H1 (cell line): Measurements from ENCODE around the gene DOK3.

Experiments used
- CREB1 ChIP-seq: IDR thresholded peaks from 2 replicates; pipeline ENCODE4 v1.6.1; 2012; ENCODE audit warnings: inconsistent platforms
- EZH2 ChIP-seq: fragments of 200-600 bp; sonication (generic); IDR thresholded peaks from 2 replicates; pipeline ENCODE4 v1.7.1; 2012; ENCODE audit warnings: low read depth, mild to moderate bottlenecking, moderate library complexity, low read length, inconsistent platforms; ENCODE audit not compliant: severe bottlenecking
- GABPA ChIP-seq: IDR thresholded peaks from 2 replicates; pipeline ENCODE4 v1.6.1; 2011; ENCODE audit warnings: mild to moderate bottlenecking, low read length, moderate library complexity, borderline replicate concordance; ENCODE audit not compliant: insufficient read depth
- MAFK ChIP-seq: IDR thresholded peaks from 2 replicates; pipeline ENCODE4 v1.6.1; 2012; ENCODE audit warnings: low read depth, mild to moderate bottlenecking, improper control_type of control experiment, low read length
- POLR2A ChIP-seq, 2 experiments: IDR thresholded peaks; 1 replicate in 1 of 2; 2 replicates in 1 of 2; pipeline ENCODE4 v1.6.1; 2011; ENCODE audit warnings: low read depth in 2 of 2, low read length in 2 of 2, mild to moderate bottlenecking in 2 of 2; ENCODE audit errors: control extremely low read depth in 1 of 2
- POLR2AphosphoS5 ChIP-seq: IDR thresholded peaks from 2 replicates; pipeline ENCODE4 v1.6.1; 2011; ENCODE audit warnings: low read depth, low read length
- RBBP5 ChIP-seq: IDR thresholded peaks from 2 replicates; pipeline ENCODE4 v1.7.1; 2012; ENCODE audit warnings: low read depth, mild to moderate bottlenecking, inconsistent platforms, low read length, moderate library complexity, borderline replicate concordance
- TAF1 ChIP-seq: IDR thresholded peaks from 2 replicates; pipeline ENCODE4 v1.6.1; 2011; ENCODE audit warnings: mild to moderate bottlenecking, low read depth, low read length
- TBP ChIP-seq: IDR thresholded peaks from 2 replicates; pipeline ENCODE4 v1.6.1; 2011; ENCODE audit warnings: low read depth, low read length, improper control_type of control experiment
- YY1 ChIP-seq: IDR thresholded peaks from 2 replicates; pipeline ENCODE4 v1.6.1; 2011; ENCODE audit warnings: low read depth, mild to moderate bottlenecking, low read length
- TF ChIP-seq, protein P1 (sequence below), 3 experiments: IDR thresholded peaks; 1 replicate in 2 of 3; 2 replicates in 1 of 3; pipeline versions ENCODE4 v1.5.1 to v1.6.1; 2011; ENCODE audit warnings: low read length in 3 of 3, mild to moderate bottlenecking in 3 of 3, inconsistent platforms in 2 of 3, low read depth in 1 of 3, moderate library complexity in 1 of 3; ENCODE audit not compliant: insufficient read depth in 1 of 3; ENCODE audit errors: control extremely low read depth in 1 of 3
- TF ChIP-seq, protein P2 (sequence below): IDR thresholded peaks from 2 replicates; pipeline ENCODE4 v1.6.1; 2012; ENCODE audit warnings: inconsistent platforms

DNA sequence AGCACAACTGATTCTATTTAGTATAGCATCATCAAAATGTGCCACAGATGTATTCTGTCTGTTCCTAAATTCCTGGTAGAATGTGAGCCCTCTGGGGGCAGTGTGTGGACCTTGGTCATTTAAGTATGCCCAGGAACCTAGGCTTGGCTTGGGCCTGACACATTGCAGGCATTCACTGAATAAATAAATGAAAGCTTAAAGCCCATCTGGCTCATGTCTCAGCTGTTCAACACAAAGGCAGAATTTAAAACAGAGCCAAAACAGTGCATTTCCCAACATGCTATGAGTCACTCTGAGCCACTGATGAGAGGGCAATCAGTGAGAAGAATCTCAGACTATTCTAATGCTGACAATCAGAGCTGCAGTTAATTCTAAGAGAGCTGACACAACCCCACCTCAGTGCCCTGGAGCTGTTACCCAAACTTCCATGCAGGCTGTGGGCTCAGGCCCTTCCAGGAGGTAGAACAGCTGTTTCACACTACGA lies 36.7 kb upstream of the DOK3 start:
- TF ChIP-seq POLR2AphosphoS5 (no peak), YY1 (no peak), EZH2 (no peak), POLR2A (IDR thresholded peaks at IDR 0.05; ENCODE audit: control extremely low read depth in 1 of 2, low read depth in 2 of 2, low read length in 2 of 2) (no peak), RBBP5 (no peak), TBP (no peak), MAFK (no peak), TAF1 (no peak), CREB1 (no peak), GABPA (no peak)
- TF ChIP-seq, protein P1, sequence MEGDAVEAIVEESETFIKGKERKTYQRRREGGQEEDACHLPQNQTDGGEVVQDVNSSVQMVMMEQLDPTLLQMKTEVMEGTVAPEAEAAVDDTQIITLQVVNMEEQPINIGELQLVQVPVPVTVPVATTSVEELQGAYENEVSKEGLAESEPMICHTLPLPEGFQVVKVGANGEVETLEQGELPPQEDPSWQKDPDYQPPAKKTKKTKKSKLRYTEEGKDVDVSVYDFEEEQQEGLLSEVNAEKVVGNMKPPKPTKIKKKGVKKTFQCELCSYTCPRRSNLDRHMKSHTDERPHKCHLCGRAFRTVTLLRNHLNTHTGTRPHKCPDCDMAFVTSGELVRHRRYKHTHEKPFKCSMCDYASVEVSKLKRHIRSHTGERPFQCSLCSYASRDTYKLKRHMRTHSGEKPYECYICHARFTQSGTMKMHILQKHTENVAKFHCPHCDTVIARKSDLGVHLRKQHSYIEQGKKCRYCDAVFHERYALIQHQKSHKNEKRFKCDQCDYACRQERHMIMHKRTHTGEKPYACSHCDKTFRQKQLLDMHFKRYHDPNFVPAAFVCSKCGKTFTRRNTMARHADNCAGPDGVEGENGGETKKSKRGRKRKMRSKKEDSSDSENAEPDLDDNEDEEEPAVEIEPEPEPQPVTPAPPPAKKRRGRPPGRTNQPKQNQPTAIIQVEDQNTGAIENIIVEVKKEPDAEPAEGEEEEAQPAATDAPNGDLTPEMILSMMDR (IDR thresholded peaks at IDR 0.05; ENCODE audit: control extremely low read depth in 1 of 3, insufficient read depth in 1 of 3, low read depth in 1 of 3, low read length in 3 of 3): no peak
- TF ChIP-seq, protein P2, sequence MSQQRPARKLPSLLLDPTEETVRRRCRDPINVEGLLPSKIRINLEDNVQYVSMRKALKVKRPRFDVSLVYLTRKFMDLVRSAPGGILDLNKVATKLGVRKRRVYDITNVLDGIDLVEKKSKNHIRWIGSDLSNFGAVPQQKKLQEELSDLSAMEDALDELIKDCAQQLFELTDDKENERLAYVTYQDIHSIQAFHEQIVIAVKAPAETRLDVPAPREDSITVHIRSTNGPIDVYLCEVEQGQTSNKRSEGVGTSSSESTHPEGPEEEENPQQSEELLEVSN: no peak
